Measurements from ENCODE around the gene KRT81.
A peak's percentile ranks its signal among the peaks of the same experiment; 100 is the strongest.
"Not testable (repeated sequence)": the region's sequence is repeated elsewhere in the genome, so short reads cannot be mapped to it uniquely, and the experiment has no call there.

The KRT81 gene

GRCh38 chr12:52267699-52268098 lies 23.6 kb downstream of the KRT81 start:
- no peak for DNase-seq

GRCh38 chr12:52267266-52267665 lies 24.1 kb downstream of the KRT81 start:
- no peak for DNase-seq

- DNase-seq: no peak
These were observed 24.8 kb downstream of the KRT81 start for GRCh38 chr12:52266514-52266913.

GRCh38 chr12:52264435-52264825 lies 26.9 kb downstream of the KRT81 start:
- no peak for DNase-seq

GRCh38 chr12:52263761-52264434 lies 27.4 kb downstream of the KRT81 start:
- no peak for DNase-seq

GRCh38 chr12:52262286-52262685 lies 29.0 kb downstream of the KRT81 start:
- DNase-seq: no peak

- DNase-seq: no peak
These were observed 30.2 kb downstream of the KRT81 start for GRCh38 chr12:52261208-52261484.

- DNase-seq: peak; percentile 85
These were observed 30.8 kb downstream of the KRT81 start for GRCh38 chr12:52260361-52261207.

- DNase-seq: peak; percentile 44
These were observed 31.6 kb downstream of the KRT81 start for GRCh38 chr12:52259657-52260243.

GRCh38 chr12:52258335-52258901 lies 32.9 kb downstream of the KRT81 start:
- peak; percentile 38 for DNase-seq

- DNase-seq: not testable (repeated sequence)
These were observed 33.4 kb downstream of the KRT81 start for GRCh38 chr12:52257922-52258321.

- no peak for DNase-seq
These were observed 34.2 kb downstream of the KRT81 start for GRCh38 chr12:52257074-52257551.

- DNase-seq: no peak
These were observed 34.8 kb downstream of the KRT81 start for GRCh38 chr12:52256584-52256935.

- DNase-seq: no peak
These were observed 35.3 kb downstream of the KRT81 start for GRCh38 chr12:52255926-52256583.

GRCh38 chr12:52254965-52255751 lies 36.2 kb downstream of the KRT81 start:
- DNase-seq: no peak

- DNase-seq: no peak
These were observed 37.0 kb downstream of the KRT81 start for GRCh38 chr12:52254180-52254964.

- DNase-seq: no peak
These were observed 37.7 kb downstream of the KRT81 start for GRCh38 chr12:52253391-52254179.

- DNase-seq: no peak
These were observed 38.5 kb downstream of the KRT81 start for GRCh38 chr12:52252728-52253343.

- DNase-seq: peak; percentile 20
These were observed 39.1 kb downstream of the KRT81 start for GRCh38 chr12:52252175-52252615.
